ELF-1 (cell line): ENCODE measurements around the gene SLC7A11.

Experiments
- DNase-seq: peaks from one replicate; pipeline ENCODE4 v3.0.0-alpha.2; 2016; ENCODE audit warnings: low read depth, low spot score

SLC7A11 gene

GRCh38 chr4:138242076-138242833 is at the start of gene SLC7A11:
Gene SLC7A11, minus strand, starts transcription at chr4:138242349. Its CDS starts 280 bp downstream, at chr4:138242069.
- peak; percentile 98 for DNase-seq

DNA sequence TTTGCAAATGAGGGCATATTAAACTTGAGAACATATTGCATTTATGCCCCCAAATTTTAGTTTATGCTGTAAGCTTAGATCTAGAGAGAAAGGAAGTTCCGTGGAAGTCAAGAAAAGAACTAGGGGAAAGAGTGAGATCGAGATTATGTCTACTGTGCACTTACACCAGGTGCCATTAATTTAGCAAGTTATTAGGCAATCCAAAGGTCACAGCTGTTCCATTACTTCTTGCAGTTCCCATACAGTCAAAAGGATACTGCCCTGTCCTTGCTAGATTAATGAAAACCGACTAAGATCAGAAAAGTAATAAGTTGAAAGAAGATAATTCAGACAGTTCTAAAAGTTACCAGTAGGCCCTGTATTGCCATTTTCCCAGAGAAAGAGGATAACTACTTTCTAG is 49.3 kb upstream of the SLC7A11 start:
- DNase-seq = no peak

DNA sequence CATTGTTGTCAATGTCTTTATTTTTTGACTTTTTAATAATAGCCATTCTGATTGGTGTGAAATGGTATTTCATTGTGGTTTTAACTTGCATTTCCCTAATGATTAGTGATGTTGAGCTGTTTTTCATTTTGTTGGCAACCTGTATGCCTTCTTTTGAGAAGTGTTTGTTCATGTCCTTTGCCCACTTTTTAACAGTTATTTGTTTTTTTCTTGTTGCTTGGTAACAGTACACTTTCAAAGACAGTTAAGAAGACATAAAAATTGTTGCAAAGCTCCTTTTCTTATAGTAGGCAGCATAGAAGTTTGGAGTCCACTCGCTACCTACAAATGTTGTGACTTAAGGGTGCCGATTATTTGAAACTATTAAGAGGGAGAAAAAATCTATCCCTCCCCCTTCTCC is 48.7 kb upstream of the SLC7A11 start:
- DNase-seq = no peak

- no peak for DNase-seq
Measured at GRCh38 chr4:138279286-138279685, 37.1 kb upstream of the SLC7A11 start.

DNA sequence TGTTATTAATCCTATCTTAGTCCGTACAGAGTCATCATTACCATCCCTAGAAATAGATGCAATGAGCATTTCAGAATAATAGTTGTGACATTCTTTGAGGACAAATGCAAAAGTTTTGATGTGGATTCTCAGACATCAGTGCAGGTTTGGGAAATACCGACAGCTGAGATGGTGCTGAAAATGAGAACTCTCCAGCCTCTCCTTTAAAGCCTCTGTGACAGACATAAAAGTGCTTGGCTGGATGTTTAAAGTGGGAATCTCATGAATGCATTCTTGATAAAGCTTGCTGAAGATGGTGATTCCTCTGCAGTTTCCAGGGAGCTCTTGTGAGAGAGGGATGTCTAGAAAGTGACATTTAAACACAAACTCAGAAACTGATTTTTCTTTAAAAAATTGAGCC is 35.0 kb upstream of the SLC7A11 start:
- no peak for DNase-seq

DNA sequence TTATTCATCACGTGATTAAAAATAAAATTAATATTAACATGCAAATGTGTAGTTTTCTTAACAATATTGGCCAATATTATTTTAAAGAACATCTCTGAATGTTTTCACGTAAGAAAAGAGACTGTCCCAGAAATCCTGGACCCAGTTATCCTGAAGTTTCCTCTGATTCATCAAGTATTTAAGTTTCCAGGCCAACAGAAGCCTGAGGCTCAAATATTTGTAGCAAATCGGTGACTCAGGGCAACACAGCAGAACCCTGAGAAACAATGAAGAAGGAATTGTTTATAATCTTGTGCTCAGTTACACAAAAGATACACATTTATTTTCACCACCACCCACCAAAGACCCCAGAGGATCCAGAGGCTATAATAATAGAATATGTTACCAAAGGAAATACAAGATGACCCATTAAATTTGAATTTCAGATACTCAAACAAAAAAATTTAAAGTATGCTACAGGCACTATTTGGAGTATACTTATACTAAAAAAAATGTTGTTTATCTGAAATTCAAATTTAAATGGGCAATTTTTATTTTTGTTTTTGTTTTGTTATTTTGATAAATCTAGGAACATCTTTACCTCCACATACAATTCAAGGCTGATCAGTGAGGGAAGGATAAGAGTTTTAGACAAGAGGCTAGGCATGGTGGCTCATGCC is 33.9 kb upstream of the SLC7A11 start:
- no peak for DNase-seq

DNA sequence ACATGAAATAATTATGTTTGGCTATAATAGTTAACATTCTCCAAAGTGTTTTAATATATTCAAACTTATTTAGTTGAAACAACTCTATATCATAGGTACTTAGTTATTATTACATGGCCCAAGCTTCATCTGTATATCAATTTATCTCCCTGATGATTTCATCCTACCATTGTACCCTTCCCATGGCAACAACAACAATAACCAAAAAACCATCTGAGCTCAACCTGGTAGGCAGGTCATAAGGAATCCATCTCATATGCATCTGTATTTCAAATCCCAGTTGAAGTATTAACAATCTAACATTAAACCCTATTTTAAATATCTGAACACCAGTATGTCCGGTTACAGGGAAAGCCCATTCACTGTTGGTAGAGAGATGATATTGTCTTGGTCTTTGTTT is 33.1 kb upstream of the SLC7A11 start:
- no peak for DNase-seq

GRCh38 chr4:138269175-138269574 is 27.0 kb upstream of the SLC7A11 start:
- DNase-seq = no peak

DNA sequence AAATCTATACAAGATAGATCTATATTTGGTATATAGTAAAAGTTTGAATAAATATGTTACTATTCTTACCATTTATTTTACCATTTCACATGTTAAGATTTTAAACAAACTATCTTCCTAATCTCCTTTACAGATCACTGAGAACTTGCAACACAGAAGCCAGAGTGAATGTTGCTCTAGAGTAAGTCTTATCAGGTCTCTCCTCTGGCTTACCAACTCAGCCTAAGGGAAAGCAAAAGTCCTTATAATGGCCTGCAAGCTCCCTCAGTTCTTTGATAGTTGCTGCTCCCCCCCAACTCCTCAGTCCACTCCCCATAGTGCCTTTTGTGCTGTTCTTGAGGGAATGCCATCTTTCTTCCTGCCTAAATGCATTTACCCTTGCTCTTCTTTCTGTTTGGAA is 25.7 kb upstream of the SLC7A11 start:
- DNase-seq = no peak

GRCh38 chr4:138266948-138267347 is 24.8 kb upstream of the SLC7A11 start:
- no peak for DNase-seq

GRCh38 chr4:138263247-138263816 is 21.2 kb upstream of the SLC7A11 start:
- DNase-seq = no peak

DNA sequence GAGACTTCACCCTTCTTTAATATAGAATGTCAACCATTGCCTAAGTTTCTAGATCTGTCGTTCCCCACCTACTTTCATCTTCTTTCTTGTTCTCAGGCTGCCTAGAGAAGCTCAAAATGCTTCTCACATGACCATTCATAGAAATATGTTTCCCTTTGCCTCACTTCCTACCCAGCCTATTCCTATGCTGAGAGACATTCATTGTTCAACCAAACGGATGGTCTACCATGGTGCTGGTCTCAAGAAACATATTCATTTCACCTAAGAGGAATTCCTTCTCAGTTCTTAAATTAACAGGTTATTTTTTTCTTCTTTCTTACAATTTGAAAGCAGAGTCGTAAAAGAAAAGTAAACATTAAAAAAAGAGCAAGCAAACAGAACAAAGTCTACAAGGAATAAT is 20.3 kb upstream of the SLC7A11 start:
- DNase-seq = no peak

GRCh38 chr4:138262030-138262429 is 19.9 kb upstream of the SLC7A11 start:
- no peak for DNase-seq

GRCh38 chr4:138259824-138260223 is 17.7 kb upstream of the SLC7A11 start:
- no peak for DNase-seq

GRCh38 chr4:138259271-138259670 is 17.1 kb upstream of the SLC7A11 start:
- DNase-seq = no peak

- no peak for DNase-seq
Measured at GRCh38 chr4:138256608-138257007, 14.5 kb upstream of the SLC7A11 start.

DNA sequence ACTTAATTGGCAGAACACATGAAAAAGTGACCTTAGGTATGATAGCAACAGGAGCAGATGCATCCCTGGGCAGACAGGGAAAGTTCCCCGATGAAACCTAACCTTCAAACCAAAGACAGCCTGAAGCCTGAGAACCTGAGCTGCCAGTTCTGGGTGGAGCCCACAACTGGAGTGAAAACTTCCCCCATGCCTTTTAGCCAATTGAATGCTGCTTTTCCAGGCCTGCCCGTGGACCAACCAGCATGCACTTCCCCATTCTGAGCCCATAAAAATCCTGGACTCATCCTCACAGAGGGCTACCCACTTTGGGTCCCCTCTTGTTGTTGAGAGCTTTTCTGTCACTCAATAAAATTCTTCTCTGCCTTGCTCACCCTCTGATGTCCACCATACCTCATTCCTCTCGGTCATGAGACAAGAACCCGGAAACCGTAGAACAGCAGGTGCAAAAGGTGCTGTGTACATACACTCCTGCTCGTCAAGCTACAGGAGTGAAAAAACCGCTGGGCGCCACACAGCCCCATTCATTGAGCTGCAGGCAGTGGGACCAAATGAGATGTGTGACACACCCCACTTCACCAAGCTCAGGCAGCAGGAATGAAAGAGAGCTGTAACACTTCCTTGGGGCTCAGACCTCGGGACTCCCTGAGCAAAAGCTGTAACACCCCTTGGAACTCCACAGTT is 13.9 kb upstream of the SLC7A11 start:
- no peak for DNase-seq

- DNase-seq = no peak
Measured at GRCh38 chr4:138252551-138252950, 10.4 kb upstream of the SLC7A11 start.

DNA sequence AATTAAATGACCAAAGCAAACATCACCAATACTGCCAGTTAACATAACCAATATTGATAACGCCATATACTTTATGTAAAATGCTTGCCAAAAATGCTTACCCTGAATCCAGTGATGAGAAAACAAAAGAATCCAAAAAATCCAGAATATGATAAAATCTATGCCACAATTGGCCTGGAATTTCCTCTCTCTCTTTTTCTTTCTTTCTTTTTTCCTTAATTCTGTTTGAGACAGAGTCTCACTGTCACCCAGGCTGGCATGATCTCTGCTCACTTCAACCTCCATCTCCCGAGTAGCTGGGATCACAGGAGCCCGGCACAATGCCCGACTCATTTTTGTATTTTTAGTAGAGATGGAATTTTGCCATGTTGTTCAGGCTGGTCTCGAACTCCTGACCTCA is 9.8 kb upstream of the SLC7A11 start:
- DNase-seq = no peak

DNA sequence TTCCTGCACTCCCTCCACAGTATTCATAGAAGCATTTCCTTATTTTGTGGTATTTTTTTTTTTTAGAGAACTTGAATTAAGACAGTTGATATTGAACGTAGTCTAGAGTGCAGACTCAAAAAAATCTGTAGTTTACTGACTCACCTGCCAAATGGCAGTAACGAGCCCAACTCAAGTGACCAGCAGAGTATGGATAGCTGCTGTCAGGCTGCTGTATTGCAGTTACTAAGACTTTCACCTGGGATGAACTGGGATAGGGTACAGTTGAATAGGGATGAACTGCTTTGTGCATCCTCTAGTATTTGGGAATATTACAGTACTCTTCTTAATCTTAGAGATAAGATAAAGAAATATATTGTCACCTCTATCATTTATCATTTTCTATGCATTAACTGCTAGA is 7.0 kb upstream of the SLC7A11 start:
- no peak for DNase-seq

- DNase-seq = no peak
Measured at GRCh38 chr4:138248058-138248457, 5.9 kb upstream of the SLC7A11 start.

DNA sequence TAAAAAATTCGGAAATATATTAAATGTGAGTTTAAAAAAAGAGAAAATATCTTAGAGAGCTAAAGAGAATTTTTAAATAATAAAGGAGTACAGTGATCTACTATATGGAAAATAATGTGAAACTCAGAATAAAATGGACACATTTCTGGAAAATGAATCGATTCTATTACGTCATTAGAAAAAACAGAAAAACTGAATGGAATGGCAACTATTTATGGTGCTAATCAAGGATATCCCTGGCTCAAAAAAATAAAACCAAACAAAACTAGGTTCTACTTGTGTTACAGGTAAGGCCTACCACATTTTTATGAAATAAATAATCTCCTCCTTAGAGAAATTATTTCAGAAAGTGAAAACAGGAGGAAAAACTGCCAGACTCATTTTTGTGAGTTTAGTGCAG is 5.5 kb upstream of the SLC7A11 start:
- DNase-seq = no peak
